Kidney (tissue), 22 donors: ENCODE results near the gene TPST1. TPM values are rescaled to one million over a fixed set of nuclear protein-coding genes. Genes with fewer than 3 reads are reported as not detected.
"Not testable (repeated sequence)": the region's sequence is repeated elsewhere in the genome, so short reads cannot be mapped to it uniquely, and the experiment has no call there.

ENCODE experiments used
- DNase-seq, 5 donors: peaks; one replicate each; pipeline ENCODE4 v3.0.0-alpha.2; 2013 to 2020
- FAIRE-seq: peaks from 2 replicates; lab custom pipeline; 2012; peaks lifted over from hg19 to GRCh38; lab: Jason Lieb, UNC
- H3K27ac ChIP-seq, 2 donors: one replicate each; pipeline ENCODE4 v1.7.0; 2013; ENCODE audit warnings: low read depth in 2 of 2, low read length in 2 of 2, inconsistent platforms in 1 of 2
- H3K27me3 ChIP-seq: one replicate; pipeline ENCODE4 v1.7.1; 2013; ENCODE audit warnings: low read length, inconsistent platforms; ENCODE audit not compliant: control insufficient read depth, insufficient read depth
- H3K36me3 ChIP-seq, 3 donors: one replicate each; pipeline versions ENCODE4 v1.7.0 to v1.7.1; 2013; ENCODE audit warnings: low read length in 3 of 3, control low read depth in 1 of 3, inconsistent platforms in 1 of 3; ENCODE audit not compliant: insufficient read depth in 3 of 3, control insufficient read depth in 2 of 3
- H3K4me1 ChIP-seq, 3 donors: one replicate each; pipeline versions ENCODE4 v1.7.0 to v1.7.1; 2013; ENCODE audit warnings: low read length in 3 of 3, inconsistent platforms in 1 of 3, low read depth in 1 of 3; ENCODE audit not compliant: control insufficient read depth in 2 of 3, insufficient read depth in 2 of 3
- H3K4me3 ChIP-seq, 3 donors: one replicate each; pipeline versions ENCODE4 v1.7.0 to v1.8.1; 2013; ENCODE audit warnings: low read length in 3 of 3, control low read depth in 1 of 3, inconsistent platforms in 1 of 3
- H3K9ac ChIP-seq, 3 donors: one replicate each; pipeline versions ENCODE4 v1.7.0 to v1.7.1; 2013; ENCODE audit warnings: low read length in 3 of 3, control low read depth in 1 of 3, inconsistent platforms in 1 of 3
- H3K9me3 ChIP-seq, 3 donors: one replicate each; pipeline versions ENCODE4 v1.7.0 to v1.7.1; 2013; ENCODE audit warnings: low read length in 3 of 3, control low read depth in 1 of 3, inconsistent platforms in 1 of 3; ENCODE audit not compliant: control insufficient read depth in 2 of 3, insufficient read depth in 1 of 3
- CTCF ChIP-seq: IDR thresholded peaks from 3 replicates; pipeline ENCODE4 v1.5.1; 2012; ENCODE audit warnings: mild to moderate bottlenecking, moderate library complexity, borderline replicate concordance; ENCODE audit not compliant: insufficient read depth; ENCODE audit errors: extremely low read depth
- intact Hi-C: fragments of 100-400 bp; cut with DNase I; formaldehyde crosslinking; loops from one replicate; pipeline ENCODE4 v1.11.1; 2022
- long read RNA-seq, 10 donors: library from polyadenylated mRNA in 1 of 10; unstranded in 1 of 10; transcript quantifications; one replicate each; pipeline ENCODE4 v2.0.0 and lab custom pipeline, GENCODE V29; 2021 to 2026
- polyA plus RNA-seq: library from polyadenylated mRNA; stranded (reverse); fragments of 350-450 nt; fragmentation: Illumina TruSeq; extraction: RNeasy Lipid Tissue Mini Kit (QIAGEN cat#74804); gene quantifications from one replicate; pipeline ENCODE4 v1.2.3, GENCODE V29; 2014; ENCODE audit warnings: low read depth, low replicate concordance; ENCODE audit not compliant: insufficient read depth
- total RNA-seq: library from RNA; stranded (reverse); fragmentation: NEBNext Ultra II Directional; extraction: Animal tissue kit (Norgen Biotek cat#: 25700); gene quantifications from one replicate; pipeline ENCODE4 v1.2.1, GENCODE V29; 2021
- donor health status: control.
- donor health status: control.
- donor health status: control.
- donor health status: control.
- donor health status: control.
- donor health status: DM: yes; HTN: yes; CAD: no.
- donor health status: Normal renal cell carcinoma (clear cell type).

TPST1 gene
- total RNA-seq: 35.7 TPM
- 23.6 TPM for polyA plus RNA-seq
- long read RNA-seq, donor 1, partial matches to known transcripts: 7 of 11 reads
- long read RNA-seq, donor 1, other reads (novel, unspliced or antisense): 0 of 11 reads
- long read RNA-seq, donor 2, transcript TPST1-201 (6 exons, 2,116 nt): major isoform, 6 of 35 reads
- long read RNA-seq, donor 2, partial matches to known transcripts: 29 of 35 reads
- long read RNA-seq, donor 2, other reads (novel, unspliced or antisense): 0 of 35 reads
- long read RNA-seq, donor 3, transcript TPST1-201 (6 exons, 2,116 nt): major isoform, 14 of 30 reads
- long read RNA-seq, donor 3, partial matches to known transcripts: 16 of 30 reads
- long read RNA-seq, donor 3, other reads (novel, unspliced or antisense): 0 of 30 reads
- long read RNA-seq, donor 4, partial matches to known transcripts: 15 of 19 reads
- long read RNA-seq, donor 4, other reads (novel, unspliced or antisense): 0 of 19 reads
- long read RNA-seq, donor 5, partial matches to known transcripts: 0 of 1 reads
- long read RNA-seq, donor 5, other reads (novel, unspliced or antisense): 0 of 1 reads
- long read RNA-seq, donor 6, transcript TPST1-201 (6 exons, 2,116 nt): major isoform, 8 of 14 reads
- long read RNA-seq, donor 6, partial matches to known transcripts: 6 of 14 reads
- long read RNA-seq, donor 6, other reads (novel, unspliced or antisense): 0 of 14 reads
- long read RNA-seq, donor 7, transcript TPST1-201 (6 exons, 2,116 nt): major isoform, 13 of 32 reads
- long read RNA-seq, donor 7, partial matches to known transcripts: 7 of 32 reads
- long read RNA-seq, donor 7, other reads (novel, unspliced or antisense): 12 of 32 reads
- long read RNA-seq, donor 8, transcript TPST1-201 (6 exons, 2,116 nt): major isoform, 9 of 24 reads
- long read RNA-seq, donor 8, partial matches to known transcripts: 15 of 24 reads
- long read RNA-seq, donor 8, other reads (novel, unspliced or antisense): 0 of 24 reads
- long read RNA-seq, donor 9, transcript TPST1-201 (6 exons, 2,116 nt): major isoform, 5 of 5 reads
- long read RNA-seq, donor 9, partial matches to known transcripts: 0 of 5 reads
- long read RNA-seq, donor 9, other reads (novel, unspliced or antisense): 0 of 5 reads
- long read RNA-seq, donor 10, partial matches to known transcripts: 10 of 14 reads
- long read RNA-seq, donor 10, other reads (novel, unspliced or antisense): 0 of 14 reads

- TF ChIP-seq CTCF: peak; percentile 57
- H3K9ac ChIP-seq: peak within 1 kb of the TSS; percentile 81 to 90 (median 88)
- H3K4me3 ChIP-seq: peak within 1 kb of the TSS; percentile 85 to 89 (median 87)
- H3K36me3 ChIP-seq: no peaks in the 10 kb centered on the region
- DNase-seq: peak; percentile 96 to 98 (median 98)
- no peaks in the 10 kb centered on the region for H3K27me3 ChIP-seq
- intact Hi-C loops: no loop called here
- H3K27ac ChIP-seq: peak within 1 kb of the TSS; percentile 69 to 92
- no peaks in the 10 kb centered on the region for H3K9me3 ChIP-seq
- FAIRE-seq: no peak
- peaks cover 0 to 6% (median 5%) of the 10 kb centered on the region in 3 donors for H3K4me1 ChIP-seq
Measured at GRCh38 chr7:66204822-66205740, at the start of gene TPST1. Gene TPST1, plus strand, starts transcription at chr7:66205334. Its CDS starts 35,092 bp downstream, at chr7:66240426.

DNA sequence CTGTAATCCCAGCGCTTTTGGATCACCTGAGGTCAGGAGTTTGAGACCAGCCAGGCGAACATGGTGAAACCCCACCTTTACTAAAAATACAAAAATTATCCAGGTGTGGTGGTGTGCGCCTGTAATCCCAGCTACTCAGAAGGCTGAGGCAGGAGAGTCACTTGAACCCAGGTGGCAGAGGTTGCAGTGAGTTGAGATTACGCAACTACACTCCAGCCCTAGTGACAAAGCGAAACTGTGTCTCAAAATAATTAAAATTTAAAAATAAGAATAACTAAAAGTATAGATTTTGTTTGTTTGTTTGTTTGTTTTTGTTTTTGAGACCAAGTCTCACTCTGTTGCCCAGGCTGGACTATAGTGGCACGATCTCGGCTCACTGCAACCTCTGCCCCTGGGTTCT, 49.1 kb upstream of the TPST1 start:
- FAIRE-seq, DNase-seq: not testable (repeated sequence)

DNA sequence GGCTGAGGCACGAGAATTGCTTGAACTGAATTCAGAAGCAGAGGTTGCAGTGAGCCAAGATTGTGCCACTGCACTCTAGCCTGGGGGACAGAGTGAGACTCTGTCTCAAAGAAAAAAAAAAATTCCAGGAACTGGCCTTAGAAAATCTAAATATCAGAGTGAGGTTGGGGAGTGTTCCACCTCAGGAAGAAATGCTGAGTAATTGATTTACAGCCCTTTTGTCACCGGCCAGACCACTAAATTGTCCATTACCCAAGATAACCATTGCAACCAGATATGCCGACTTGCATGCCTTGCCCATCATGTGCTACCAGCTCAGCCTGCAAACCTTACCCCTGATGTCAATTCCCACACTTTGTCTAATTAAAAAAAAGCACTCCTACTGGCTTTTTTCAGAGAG, 48.1 kb upstream of the TPST1 start:
- Histone ChIP-seq H3K27me3 (no peaks in the 10 kb centered on the region), H3K27ac (no peak overlapping the region), H3K4me1 (peaks cover 0 to 8% (median 4%) of the 10 kb centered on the region in 3 donors), H3K9me3 (no peaks in the 10 kb centered on the region), H3K36me3 (peaks cover 3 to 13% (median 4%) of the 10 kb centered on the region in 3 donors), H3K4me3 (no peak overlapping the region), H3K9ac (no peak overlapping the region)
- intact Hi-C loops: no loop called here
- FAIRE-seq (no peak), DNase-seq (peak in 3 of 5 donors; percentile 31 to 58 (median 50))
- TF ChIP-seq CTCF: no peak

More for the DNA sequence above, 49.1 kb upstream of the TPST1 start:
- H3K27me3 ChIP-seq, H3K27ac ChIP-seq, H3K9me3 ChIP-seq, H3K4me3 ChIP-seq, H3K9ac ChIP-seq, intact Hi-C loops, H3K4me1 ChIP-seq: not testable (repeated sequence)
- H3K36me3 ChIP-seq: peaks cover 3 to 13% (median 4%) of the 10 kb centered on the region in 3 donors
